Glomerular endothelial cell (primary cell): Measurements from ENCODE around the gene UNC79. TPM values are rescaled to one million over a fixed set of nuclear protein-coding genes. Genes with fewer than 3 reads are reported as not detected.

Experiments used
- DNase-seq: peaks from one replicate; pipeline ENCODE4 v3.0.0-alpha.2; 2011; ENCODE audit warnings: low read depth, low spot score; ENCODE audit errors: extremely low read depth
- total RNA-seq: library from RNA; depleted of rRNA; stranded (reverse); fragments of >200 nt; gene quantifications from 2 replicates; pipeline ENCODE4 v1.2.3, GENCODE V29; 2015

Gene UNC79
- total RNA-seq, 1 donor from 2014 or later, result under 0.01 TPM

- DNase-seq, result no peak
Measured at GRCh38 chr14:93543766-93544165, 113.0 kb downstream of the UNC79 start.

DNA sequence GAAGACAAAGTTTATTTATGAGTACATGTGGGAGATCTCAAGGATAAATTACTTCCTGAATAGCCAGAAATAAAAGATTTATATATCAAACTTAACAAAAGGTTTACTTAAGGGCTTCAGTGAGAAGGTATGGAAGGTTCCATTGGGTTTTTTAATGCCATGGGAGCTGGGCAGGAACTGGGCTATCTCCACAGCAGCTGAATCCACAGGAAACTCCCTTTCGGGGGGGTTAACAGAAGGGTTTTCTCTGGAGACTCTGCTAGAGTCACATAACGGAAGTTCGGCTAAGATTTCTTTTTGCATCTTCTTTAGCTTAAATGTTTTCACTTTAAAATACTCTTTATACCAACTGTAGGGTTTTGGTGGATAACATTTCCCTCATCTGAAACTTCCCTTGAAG lies 113.5 kb downstream of the UNC79 start:
- no peak for DNase-seq

DNA sequence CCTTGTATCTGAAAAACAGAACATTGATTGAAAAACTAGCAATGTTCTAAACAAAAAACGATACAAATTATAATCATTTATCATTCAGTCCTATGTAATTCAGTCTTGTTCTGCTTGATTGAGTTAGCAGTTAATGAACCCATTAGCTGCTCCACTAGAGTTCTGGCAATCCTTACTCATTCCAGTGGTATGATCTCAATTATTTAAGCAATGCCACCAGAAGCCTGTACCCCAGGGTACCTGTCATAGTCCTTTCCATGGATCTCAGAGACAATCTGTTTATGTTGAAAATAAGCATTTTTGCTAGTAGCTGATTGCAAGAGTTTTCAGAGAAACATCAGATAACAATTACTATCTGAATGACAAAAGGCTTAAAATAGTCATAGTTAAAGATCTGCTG lies 115.9 kb downstream of the UNC79 start:
- no peak for DNase-seq

DNA sequence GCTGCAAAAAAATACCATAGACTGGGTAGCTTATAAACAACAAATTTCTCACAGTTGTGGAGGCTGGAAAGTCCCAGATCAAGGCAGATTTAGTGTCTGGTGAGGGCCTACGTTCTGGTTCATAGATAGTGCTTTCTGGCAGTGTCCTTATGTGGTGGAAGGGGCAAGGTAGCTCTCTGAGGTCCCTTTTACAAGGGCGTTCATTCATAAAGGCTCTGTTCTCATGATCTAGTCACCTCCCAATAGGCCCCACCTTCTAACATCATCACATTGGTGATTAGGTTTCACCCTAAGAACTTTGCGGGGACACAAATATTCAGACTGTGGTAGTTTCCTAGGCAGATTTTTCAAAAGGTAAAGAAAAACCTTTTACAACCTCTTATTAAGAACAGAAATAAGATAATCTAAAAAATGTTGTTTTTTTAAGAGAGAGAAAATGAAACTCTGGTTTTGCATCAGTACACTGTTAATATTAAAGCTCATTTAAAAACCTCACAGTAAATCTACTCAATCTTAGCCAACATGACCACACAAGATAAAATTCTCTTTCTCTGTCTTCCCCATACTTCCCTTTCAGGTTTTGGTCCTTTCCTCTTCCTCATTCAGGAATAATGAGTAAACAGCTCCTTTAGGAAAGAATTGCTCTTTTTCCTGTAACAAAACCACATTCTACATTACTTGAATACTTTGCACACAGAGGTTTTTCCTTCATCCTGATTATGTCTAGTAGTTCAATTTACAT lies 117.5 kb downstream of the UNC79 start:
- no peak for DNase-seq

GRCh38 chr14:93549595-93549994 lies 118.9 kb downstream of the UNC79 start:
- DNase-seq, result no peak

DNA sequence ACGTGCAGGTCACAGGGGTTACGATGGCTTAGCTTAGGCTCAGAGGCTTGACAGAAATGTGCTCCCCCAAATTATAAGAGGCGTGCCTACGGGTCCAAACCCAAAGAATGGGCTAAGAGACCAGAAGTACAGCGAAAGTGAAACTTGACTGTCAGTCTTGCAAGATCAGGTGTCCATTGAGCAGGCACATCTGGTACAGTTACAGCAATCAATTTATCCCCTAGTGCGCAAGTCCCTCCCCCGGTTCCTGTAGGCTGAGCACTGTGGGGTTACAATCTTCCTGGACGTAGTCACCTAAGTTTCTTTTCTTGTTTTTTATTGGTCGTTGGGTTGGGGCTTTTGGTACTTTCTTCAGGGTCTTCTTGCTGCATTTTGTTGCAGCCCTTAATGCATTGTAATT lies 134.2 kb downstream of the UNC79 start:
- DNase-seq, result no peak

- DNase-seq, result no peak
Measured at GRCh38 chr14:93566065-93566693, 135.4 kb downstream of the UNC79 start.

DNA sequence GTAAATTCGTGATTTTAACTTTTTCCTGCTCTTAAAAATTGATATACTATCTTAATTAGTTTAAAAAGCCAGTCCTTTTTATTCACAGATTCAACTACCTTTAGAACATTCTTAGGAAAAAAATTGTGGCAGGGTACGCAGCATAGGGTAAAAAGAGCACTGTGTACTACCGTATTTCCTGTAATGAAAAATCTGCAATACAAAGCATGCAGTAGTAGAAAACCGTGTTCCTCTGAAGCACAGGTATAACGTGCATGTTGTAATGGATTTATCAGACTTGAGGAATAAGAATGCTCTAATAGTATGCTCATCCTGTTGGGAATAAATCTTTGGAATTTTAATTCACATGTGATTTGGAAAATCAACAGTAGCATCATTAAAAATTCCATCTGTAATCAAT lies 140.5 kb downstream of the UNC79 start:
- no peak for DNase-seq

DNA sequence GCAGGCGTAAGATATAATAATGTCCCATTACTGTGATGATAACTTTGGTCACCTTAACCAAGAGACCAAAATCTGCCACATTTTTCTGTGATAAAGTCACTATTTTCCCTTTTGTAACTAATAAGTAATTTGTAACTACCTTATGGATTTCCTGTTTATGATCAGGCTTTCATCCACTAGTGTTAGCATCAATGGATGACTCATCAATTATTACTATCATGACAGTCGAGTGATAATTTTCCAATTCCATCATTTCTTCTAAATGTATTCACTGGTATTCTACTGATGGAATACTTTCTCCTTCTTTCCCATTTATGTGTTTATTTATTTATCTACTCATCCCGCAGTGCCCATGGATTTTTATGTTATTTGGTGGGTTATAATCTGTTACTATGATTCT lies 148.4 kb downstream of the UNC79 start:
- DNase-seq, result no peak

- no peak for DNase-seq
Measured at GRCh38 chr14:93582516-93582915, 151.8 kb downstream of the UNC79 start.

DNA sequence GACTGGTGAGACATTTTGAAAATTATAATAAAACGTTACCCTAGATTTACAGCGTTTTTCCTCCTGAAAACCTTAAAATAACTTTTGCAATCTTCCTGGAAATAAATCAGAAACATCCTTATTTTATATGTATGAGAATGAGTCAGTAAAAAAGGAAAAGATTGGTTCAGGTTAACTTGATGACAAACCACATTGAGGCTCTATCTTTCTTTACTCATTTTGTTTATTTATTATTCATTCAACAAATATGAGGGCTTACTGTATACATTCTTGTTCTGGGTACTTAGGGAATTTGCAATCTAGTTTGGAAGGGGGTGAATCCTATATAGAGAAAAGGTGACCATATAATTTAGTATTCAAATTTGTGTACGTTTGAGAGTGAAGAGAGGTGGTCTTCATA lies 156.6 kb downstream of the UNC79 start:
- DNase-seq, result no peak

DNA sequence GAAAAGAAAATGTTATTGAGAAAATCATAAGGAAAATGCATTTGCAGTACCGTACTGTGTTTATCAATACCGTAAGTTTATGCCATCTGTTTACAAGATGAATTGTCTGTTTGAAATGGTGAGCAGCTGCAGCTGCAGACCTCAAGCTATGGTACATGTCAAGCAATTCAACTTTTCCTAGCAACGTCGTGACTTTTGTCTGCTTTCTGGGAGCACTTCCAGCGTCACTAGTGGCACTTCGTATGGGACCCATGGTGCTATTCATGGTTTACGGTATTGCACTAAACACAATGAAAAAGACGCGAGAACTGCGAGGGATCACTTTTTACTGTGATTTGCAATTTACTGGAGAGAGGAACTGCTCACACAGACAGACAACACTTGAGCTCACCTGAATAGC lies 160.8 kb downstream of the UNC79 start:
- DNase-seq, result no peak

- no peak for DNase-seq
Measured at GRCh38 chr14:93592786-93593185, 162.0 kb downstream of the UNC79 start.

GRCh38 chr14:93606091-93606490 lies 175.4 kb downstream of the UNC79 start:
- no peak for DNase-seq

DNA sequence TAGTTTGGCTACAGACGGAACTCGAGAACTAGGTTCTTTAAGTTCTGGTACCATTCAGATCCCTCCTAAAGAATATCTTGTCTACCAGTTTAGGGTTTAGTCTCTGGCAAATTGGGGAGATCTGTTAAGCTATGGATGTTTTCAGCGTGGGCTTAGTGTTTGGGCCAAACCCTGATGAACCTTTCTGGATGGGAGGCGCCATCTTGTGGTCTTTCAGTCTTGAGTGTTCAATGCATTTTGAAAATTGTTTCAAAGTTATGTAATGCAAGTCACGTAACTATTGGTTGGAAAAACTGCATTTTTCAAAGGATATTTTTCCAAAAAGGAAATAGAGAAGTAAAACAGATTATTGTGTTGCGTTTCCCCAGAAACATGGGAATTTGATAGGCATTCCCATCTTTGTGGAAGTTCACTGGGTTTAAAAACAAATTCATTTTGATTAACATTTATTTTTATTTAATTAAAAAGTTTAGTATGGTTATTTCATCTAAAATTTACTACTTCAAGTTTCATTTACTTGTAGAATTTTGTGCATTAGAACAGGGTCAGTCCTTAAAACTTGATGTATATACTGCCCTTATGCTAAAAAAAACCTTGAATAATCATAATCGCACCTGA lies 188.5 kb downstream of the UNC79 start:
- peak; percentile 14 for DNase-seq

- no peak for DNase-seq
Measured at GRCh38 chr14:93628048-93628447, 197.3 kb downstream of the UNC79 start.

- DNase-seq, result no peak
Measured at GRCh38 chr14:93629643-93630042, 198.9 kb downstream of the UNC79 start.

- no peak for DNase-seq
Measured at GRCh38 chr14:93638790-93639189, 208.1 kb downstream of the UNC79 start.

- no peak for DNase-seq
Measured at GRCh38 chr14:93643127-93643526, 212.4 kb downstream of the UNC79 start.

DNA sequence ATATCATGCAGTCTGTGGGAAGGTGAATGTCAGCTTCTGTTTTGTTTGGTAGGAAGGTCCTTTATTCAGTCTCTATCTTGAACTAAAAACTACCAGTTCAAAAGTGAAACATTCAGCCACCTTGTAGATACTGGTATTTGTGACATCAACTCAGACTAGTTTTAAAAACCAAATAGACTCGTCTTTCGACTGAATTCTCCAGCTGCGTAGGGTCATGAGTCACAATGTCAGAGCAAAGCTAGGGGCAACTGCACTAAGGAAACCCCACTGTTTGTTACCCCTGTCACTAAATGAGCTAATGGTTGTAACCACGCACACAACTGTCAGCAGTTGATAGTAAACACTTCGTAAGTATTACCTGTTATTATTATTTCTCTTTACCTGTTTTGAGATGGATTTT lies 212.9 kb downstream of the UNC79 start:
- DNase-seq, result no peak

DNA sequence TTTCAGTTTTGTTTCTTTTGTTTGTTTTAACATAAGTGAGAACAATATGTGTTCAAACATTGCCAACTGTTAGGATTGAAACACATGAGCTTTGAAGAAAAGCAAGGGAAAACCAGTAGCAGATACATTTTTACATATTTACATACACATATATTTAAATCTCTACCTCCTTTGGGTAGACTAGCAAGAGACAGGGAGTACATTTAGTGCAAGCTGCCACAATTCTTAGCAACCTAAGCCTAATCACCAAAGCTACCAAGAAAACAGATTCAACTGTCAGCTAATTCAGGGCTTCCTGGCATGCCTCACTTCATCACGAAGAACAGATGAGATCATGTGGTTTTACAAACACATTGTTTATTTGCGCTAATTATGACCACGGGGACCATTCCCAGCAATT lies 214.5 kb downstream of the UNC79 start:
- no peak for DNase-seq
